ENCODE measurements around the gene ROR2. TPM values are rescaled to one million over a fixed set of nuclear protein-coding genes. Genes with fewer than 3 reads are reported as not detected.
"Not testable (repeated sequence)": the region's sequence is repeated elsewhere in the genome, so short reads cannot be mapped to it uniquely, and the experiment has no call there.

The ROR2 gene
- total and polyA plus RNA-seq, 2 of the 8 experiments (the other 6 are each of a cell fraction or from before 2014, with no cell fraction given): 2.7 to 4.3 TPM

GRCh38 chr9:91540506-91540905 lies 409.5 kb downstream of the ROR2 start:
- H2BK15ac ChIP-seq (ENCODE audit: low read length); H2BK120ac ChIP-seq (replicated peaks; ENCODE audit: low read depth, low read length); H2BK5ac ChIP-seq (ENCODE audit: low read depth, low read length); H2AK5ac ChIP-seq (ENCODE audit: low read depth, low read length); H3K14ac ChIP-seq (ENCODE audit: insufficient read length); H2AFZ ChIP-seq (ENCODE audit: low read length); H2BK12ac ChIP-seq (ENCODE audit: low read depth, low read length); POLR2A ChIA-PET (ENCODE audit: partially characterized antibody); H3K56ac ChIP-seq (replicated peaks; ENCODE audit: insufficient read length, low read depth, low read length); H3K4me1 ChIP-seq (replicated peaks in 1 of 4; ENCODE audit: control insufficient read depth in 3 of 4, insufficient read depth in 4 of 4, low read length in 3 of 4); H4K8ac ChIP-seq (ENCODE audit: extremely low read depth, insufficient read depth, low read length); DNase-seq (ENCODE audit: low read depth in 1 of 2, low spot score in 2 of 2); H3K18ac ChIP-seq (ENCODE audit: extremely low read depth, low read length); FAIRE-seq; H3K4me2 ChIP-seq (ENCODE audit: insufficient read depth in 1 of 2, low read depth in 2 of 2, low read length in 2 of 2); H3K23ac ChIP-seq (ENCODE audit: insufficient read length); H4K91ac ChIP-seq (replicated peaks; ENCODE audit: insufficient read length, low read length); H3K9me3 ChIP-seq (ENCODE audit: insufficient read depth in 2 of 2, low read depth in 1 of 2, low read length in 1 of 2); H3K36me3 ChIP-seq (ENCODE audit: control insufficient read depth in 2 of 4, insufficient read depth in 4 of 4, low read length in 3 of 4); H3K4me3 ChIP-seq (ENCODE audit: extremely low read depth in 1 of 4, insufficient read depth in 2 of 4, low read depth in 3 of 4, low read length in 4 of 4); H4K20me1 ChIP-seq (replicated peaks in 1 of 2; ENCODE audit: control insufficient read depth in 1 of 2, insufficient read depth in 2 of 2, low read length in 2 of 2); H3K27ac ChIP-seq (ENCODE audit: low read depth, low read length); H3K79me1 ChIP-seq (ENCODE audit: low read depth, low read length); H3K23me2 ChIP-seq (ENCODE audit: low read depth, low read length); H2BK20ac ChIP-seq (ENCODE audit: low read length); H3K79me2 ChIP-seq (ENCODE audit: control insufficient read depth in 1 of 2, insufficient read depth in 2 of 2, low read length in 2 of 2); H3K4ac ChIP-seq (replicated peaks; ENCODE audit: insufficient read length, low read depth, low read length); H3K27me3 ChIP-seq (replicated peaks in 1 of 4; ENCODE audit: control insufficient read depth in 3 of 4, extremely low read depth in 1 of 4, insufficient read depth in 3 of 4, low read length in 3 of 4); H3K9ac ChIP-seq (replicated peaks in 1 of 4; ENCODE audit: extremely low read depth in 1 of 4, low read depth in 3 of 4, low read length in 3 of 4); H4K5ac ChIP-seq (ENCODE audit: insufficient read length, low read depth, low read length): not testable (repeated sequence)
- CTCF ChIA-PET (ENCODE audit: partially characterized antibody): interaction anchor here (1.2 kb wide), 1 partner anchor 28 kb away, joined by 4 read pairs; no protein-coding TSS in a partner anchor
- WGBS, 2 experiments (ENCODE audit: extremely low coverage in 1 of 2, insufficient coverage in 1 of 2, insufficient read length in 1 of 2, insufficient replicate concordance in 2 of 2, low coverage in 1 of 2, low lambda C conversion rate in 2 of 2, missing lambda C conversion rate in 1 of 2): 80% methylated on average over 4 of the region's 4 CpGs; no CpG with 5 or more reads in 1 of the 2 experiments

All from H1 (cell line).